Endodermal cell (in vitro differentiated cells): ENCODE results near the gene LRMDA. TPM values are rescaled to one million over a fixed set of nuclear protein-coding genes. Genes with fewer than 3 reads are reported as not detected.

Experiments used
- DNase-seq: peaks from one replicate; pipeline ENCODE4 v3.0.0-alpha.2; 2017
- H3K27ac ChIP-seq: 2 replicates; pipeline ENCODE4 v1.5.1; 2013; ENCODE audit warnings: mild to moderate bottlenecking, low read depth, low read length, moderate library complexity
- H3K27me3 ChIP-seq: 2 replicates; pipeline ENCODE4 v1.6.1; 2013; ENCODE audit warnings: mild to moderate bottlenecking, low read length, moderate library complexity; ENCODE audit not compliant: insufficient read depth, control insufficient read depth, poor library complexity, severe bottlenecking
- H3K36me3 ChIP-seq: 2 replicates; pipeline ENCODE4 v1.7.0; 2013; ENCODE audit warnings: mild to moderate bottlenecking, low read length, moderate library complexity; ENCODE audit not compliant: control insufficient read depth, insufficient read depth
- H3K4me1 ChIP-seq: one replicate; pipeline ENCODE4 v1.7.0; 2013; ENCODE audit warnings: low read length; ENCODE audit not compliant: control insufficient read depth, insufficient read depth
- H3K4me3 ChIP-seq: 2 replicates; pipeline ENCODE4 v1.5.1; 2013; ENCODE audit warnings: mild to moderate bottlenecking, low read length, moderate library complexity
- H3K9ac ChIP-seq: 2 replicates; pipeline ENCODE4 v1.6.1; 2013; ENCODE audit warnings: mild to moderate bottlenecking, low read length, moderate library complexity; ENCODE audit not compliant: poor library complexity, severe bottlenecking; ENCODE audit errors: extremely low read depth
- H3K9me3 ChIP-seq: 2 replicates; pipeline ENCODE4 v1.6.1; 2013; ENCODE audit warnings: mild to moderate bottlenecking, low read length, moderate library complexity; ENCODE audit not compliant: control insufficient read depth
- H3K27ac Mint-ChIP-seq: 2 replicates; pipeline ENCODE4 v1.8.0; 2020; ENCODE audit warnings: mixed read lengths
- H3K27me3 Mint-ChIP-seq: 2 replicates; pipeline ENCODE4 v1.8.0; 2021; ENCODE audit warnings: mild to moderate bottlenecking, mixed read lengths; ENCODE audit not compliant: insufficient read depth
- H3K36me3 Mint-ChIP-seq: 2 replicates; pipeline ENCODE4 v1.8.0; 2020; ENCODE audit warnings: low read depth, mixed read lengths
- H3K4me1 Mint-ChIP-seq: 2 replicates; pipeline ENCODE4 v1.8.0; 2020; ENCODE audit warnings: mixed read lengths
- H3K4me3 Mint-ChIP-seq: 2 replicates; pipeline ENCODE4 v1.8.0; 2020; ENCODE audit warnings: mild to moderate bottlenecking, moderate library complexity, mixed read lengths
- H3K9me3 Mint-ChIP-seq: 2 replicates; pipeline ENCODE4 v1.8.0; 2020; ENCODE audit warnings: mild to moderate bottlenecking, mixed read lengths
- WGBS, 2 experiments: methylation state at CpG; one replicate each; pipeline versions ENCODE4 v1.1.5 to v1.1.7; 2013; ENCODE audit warnings: missing lambda C conversion rate in 2 of 2, mixed read lengths in 1 of 2; ENCODE audit not compliant: insufficient coverage in 1 of 2, insufficient read length in 1 of 2; 5-methylcytosine and 5-hydroxymethylcytosine counted together
- total RNA-seq, 2 donors: library from RNA; stranded (reverse); fragmentation: NEBNext Ultra II Directional in 1 of 2; extraction: Animal tissue kit (Norgen Biotek cat#: 25700) in 1 of 2; gene quantifications; 2 replicates in 1 of 2; 3 replicates in 1 of 2; pipeline ENCODE4 v1.2.1, GENCODE V29; 2021
- TF ChIP-seq, protein P1 (sequence below): fragments of 200-600 bp; sonication (generic); conservative IDR thresholded peaks from 2 replicates; pipeline ENCODE4 v1.5.0; 2021; ENCODE audit warnings: antibody characterized with exemption, mild to moderate bottlenecking

LRMDA gene
- total RNA-seq, 2 donors from 2014 or later: 1.7 to 5.1 TPM

DNA sequence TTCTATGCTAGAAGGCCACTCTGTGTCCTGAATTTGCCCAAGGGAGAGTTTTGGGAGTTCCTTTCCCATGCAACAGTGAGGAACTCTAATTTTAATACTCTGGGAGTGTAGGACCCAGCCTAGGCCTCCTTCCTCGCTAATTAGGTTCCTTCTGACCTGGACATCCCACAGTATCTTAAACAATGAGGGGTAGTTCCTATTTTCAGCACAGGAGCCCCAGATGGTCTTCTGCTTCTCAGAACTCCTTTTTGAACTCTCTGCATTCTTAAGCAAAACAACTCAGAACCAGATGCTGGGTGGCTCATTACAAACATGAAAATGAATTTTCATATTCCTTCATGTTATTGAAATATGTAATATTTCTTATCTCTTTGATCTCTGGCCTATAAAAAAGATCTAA is 116.9 kb downstream of the LRMDA start:
- H3K36me3 Mint-ChIP-seq: no peaks in the 10 kb centered on the region
- Histone ChIP-seq H3K4me3 (no peak overlapping the region), H3K4me1 (no peaks in the 10 kb centered on the region), H3K9me3 (peaks cover 7% of the 10 kb centered on the region), H3K9ac (no peak overlapping the region), H3K27ac (no peak overlapping the region), H3K36me3 (no peaks in the 10 kb centered on the region), H3K27me3 (no peaks in the 10 kb centered on the region)
- peaks cover 8% of the 10 kb centered on the region for H3K27me3 Mint-ChIP-seq
- no peak for DNase-seq
- peaks cover 15% of the 10 kb centered on the region for H3K9me3 Mint-ChIP-seq
- H3K4me1 Mint-ChIP-seq: peaks cover 5% of the 10 kb centered on the region
- H3K4me3 Mint-ChIP-seq: no peak overlapping the region
- H3K27ac Mint-ChIP-seq: no peak overlapping the region
- TF ChIP-seq, protein P1, sequence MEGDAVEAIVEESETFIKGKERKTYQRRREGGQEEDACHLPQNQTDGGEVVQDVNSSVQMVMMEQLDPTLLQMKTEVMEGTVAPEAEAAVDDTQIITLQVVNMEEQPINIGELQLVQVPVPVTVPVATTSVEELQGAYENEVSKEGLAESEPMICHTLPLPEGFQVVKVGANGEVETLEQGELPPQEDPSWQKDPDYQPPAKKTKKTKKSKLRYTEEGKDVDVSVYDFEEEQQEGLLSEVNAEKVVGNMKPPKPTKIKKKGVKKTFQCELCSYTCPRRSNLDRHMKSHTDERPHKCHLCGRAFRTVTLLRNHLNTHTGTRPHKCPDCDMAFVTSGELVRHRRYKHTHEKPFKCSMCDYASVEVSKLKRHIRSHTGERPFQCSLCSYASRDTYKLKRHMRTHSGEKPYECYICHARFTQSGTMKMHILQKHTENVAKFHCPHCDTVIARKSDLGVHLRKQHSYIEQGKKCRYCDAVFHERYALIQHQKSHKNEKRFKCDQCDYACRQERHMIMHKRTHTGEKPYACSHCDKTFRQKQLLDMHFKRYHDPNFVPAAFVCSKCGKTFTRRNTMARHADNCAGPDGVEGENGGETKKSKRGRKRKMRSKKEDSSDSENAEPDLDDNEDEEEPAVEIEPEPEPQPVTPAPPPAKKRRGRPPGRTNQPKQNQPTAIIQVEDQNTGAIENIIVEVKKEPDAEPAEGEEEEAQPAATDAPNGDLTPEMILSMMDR: no peak
- 84 to 100% methylated on average over 1 of the region's 1 CpG for WGBS, 2 experiments

DNA sequence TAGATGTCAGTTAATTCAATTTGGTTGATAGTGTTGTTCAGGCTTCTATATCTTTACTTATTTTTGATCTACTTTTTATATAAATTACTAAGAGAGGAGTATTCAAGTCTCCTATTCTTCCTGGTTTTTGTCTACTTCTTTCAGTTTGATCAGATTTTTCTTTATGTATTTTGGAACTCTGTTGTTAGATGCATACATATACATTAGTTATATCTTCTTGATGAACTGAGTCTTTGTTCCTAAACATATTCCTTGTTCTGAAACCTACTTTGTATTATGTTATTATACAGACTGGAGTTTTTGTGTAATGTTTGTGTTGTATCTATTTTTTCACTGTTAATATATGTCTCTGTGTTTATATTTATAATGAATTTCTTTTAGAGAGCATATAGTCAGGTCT is 118.8 kb downstream of the LRMDA start:
- Histone ChIP-seq H3K27ac (no peak overlapping the region), H3K4me1 (no peaks in the 10 kb centered on the region), H3K9me3 (peaks cover 7% of the 10 kb centered on the region), H3K36me3 (no peaks in the 10 kb centered on the region), H3K9ac (no peak overlapping the region), H3K4me3 (no peak overlapping the region), H3K27me3 (no peaks in the 10 kb centered on the region)
- Mint-ChIP-seq H3K9me3 (peaks cover 15% of the 10 kb centered on the region), H3K27ac (no peak overlapping the region), H3K4me3 (no peak overlapping the region), H3K36me3 (no peaks in the 10 kb centered on the region), H3K27me3 (peaks cover 11% of the 10 kb centered on the region), H3K4me1 (peaks cover 5% of the 10 kb centered on the region)
- DNase-seq: no peak
- TF ChIP-seq, protein P1: no peak

DNA sequence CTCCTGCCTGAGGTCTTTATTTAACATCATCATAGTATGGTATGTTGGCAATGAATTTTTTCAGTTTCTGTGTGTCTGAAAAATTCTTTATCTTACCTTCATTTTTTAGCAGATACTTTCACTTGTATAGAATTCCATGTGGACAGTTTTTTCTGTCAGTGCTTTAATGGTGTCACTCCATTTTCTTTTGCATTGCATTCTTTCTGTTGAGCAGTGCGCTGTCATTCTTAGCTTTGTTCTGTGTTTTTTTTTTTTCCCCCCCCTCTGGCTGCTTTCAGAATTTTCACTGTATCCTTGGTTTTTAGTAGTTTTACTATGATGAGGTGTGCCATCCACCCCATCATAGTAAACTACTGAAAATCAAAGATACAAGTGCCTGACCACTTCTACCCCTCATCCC is 120.7 kb downstream of the LRMDA start:
- Histone ChIP-seq H3K27me3 (no peaks in the 10 kb centered on the region), H3K36me3 (no peaks in the 10 kb centered on the region), H3K9me3 (peaks cover 7% of the 10 kb centered on the region), H3K4me3 (no peak overlapping the region), H3K27ac (no peak overlapping the region), H3K4me1 (no peaks in the 10 kb centered on the region), H3K9ac (no peak overlapping the region)
- H3K9me3 Mint-ChIP-seq: peaks cover 15% of the 10 kb centered on the region
- WGBS, 2 experiments: 100% methylated on average over 1 of the region's 1 CpG; no CpG with 5 or more reads in 1 of the 2 experiments
- DNase-seq: no peak
- TF ChIP-seq, protein P1: no peak
- H3K36me3 Mint-ChIP-seq: no peaks in the 10 kb centered on the region
- H3K4me1 Mint-ChIP-seq: peaks cover 5% of the 10 kb centered on the region
- H3K27me3 Mint-ChIP-seq: peaks cover 7% of the 10 kb centered on the region
- H3K27ac Mint-ChIP-seq: no peak overlapping the region
- no peak overlapping the region for H3K4me3 Mint-ChIP-seq
